ENCODE measurements around the gene MYO7B. TPM values are rescaled to one million over a fixed set of nuclear protein-coding genes. Genes with fewer than 3 reads are reported as not detected.

Gene MYO7B
- total and polyA plus RNA-seq, 2 donors (not counting 1 experiment from before 2014, with no cell fraction given) = under 0.01 TPM; not detected in 1

DNA sequence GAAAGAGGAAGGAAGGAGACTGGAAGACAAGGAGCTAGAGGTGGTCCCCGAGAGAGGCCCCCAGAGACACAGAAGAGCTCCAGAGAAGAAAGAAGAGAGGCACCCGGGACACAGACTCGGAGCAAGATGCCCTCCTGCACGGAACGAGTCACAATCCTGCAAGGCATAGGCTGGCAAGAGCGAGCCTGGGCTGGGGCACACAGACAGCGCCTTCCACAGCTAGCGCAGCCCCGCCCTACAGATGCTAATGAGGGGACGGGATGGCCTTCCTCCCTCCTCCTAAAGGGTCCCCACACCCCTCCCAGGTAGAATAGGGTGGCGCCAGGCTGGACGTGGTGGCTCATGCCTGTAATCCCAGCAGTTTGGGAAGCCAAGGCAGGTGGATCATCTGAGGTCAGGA lies 90.7 kb downstream of the MYO7B start:
- Histone ChIP-seq H3K27ac (ENCODE audit: insufficient read depth, low read length) (no peak overlapping the region), H3K4me3 (replicated peaks in 1 of 4; ENCODE audit: control extremely low read depth in 1 of 4, insufficient read depth in 1 of 4, low read depth in 3 of 4, low read length in 4 of 4) (no peak overlapping the region), H2AFZ (ENCODE audit: low read length) (no peak overlapping the region), H3K4me2 (ENCODE audit: extremely low read depth, insufficient read depth, low read length) (no peak overlapping the region), H4K20me1 (ENCODE audit: control insufficient read depth, extremely low read depth, insufficient read depth, low read length) (no peaks in the 10 kb centered on the region), H3K79me2 (ENCODE audit: control insufficient read depth, insufficient read depth, low read length) (no peaks in the 10 kb centered on the region), H3K4me1 (ENCODE audit: control insufficient read depth, extremely low read depth, insufficient read depth, low read length) (no peaks in the 10 kb centered on the region), H3K9me3 (ENCODE audit: control insufficient read depth, insufficient read depth, low read depth, low read length) (no peaks in the 10 kb centered on the region), H3K9ac (ENCODE audit: insufficient read depth, low read length) (no peak overlapping the region), H3K27me3 (ENCODE audit: control insufficient read depth, insufficient read depth, low read length) (no peaks in the 10 kb centered on the region), H3K36me3 (ENCODE audit: control insufficient read depth, insufficient read depth, low read length) (no peaks in the 10 kb centered on the region)
- DNase-seq (ENCODE audit: low read depth in 2 of 2) = no peak
- TF ChIP-seq, protein P1, sequence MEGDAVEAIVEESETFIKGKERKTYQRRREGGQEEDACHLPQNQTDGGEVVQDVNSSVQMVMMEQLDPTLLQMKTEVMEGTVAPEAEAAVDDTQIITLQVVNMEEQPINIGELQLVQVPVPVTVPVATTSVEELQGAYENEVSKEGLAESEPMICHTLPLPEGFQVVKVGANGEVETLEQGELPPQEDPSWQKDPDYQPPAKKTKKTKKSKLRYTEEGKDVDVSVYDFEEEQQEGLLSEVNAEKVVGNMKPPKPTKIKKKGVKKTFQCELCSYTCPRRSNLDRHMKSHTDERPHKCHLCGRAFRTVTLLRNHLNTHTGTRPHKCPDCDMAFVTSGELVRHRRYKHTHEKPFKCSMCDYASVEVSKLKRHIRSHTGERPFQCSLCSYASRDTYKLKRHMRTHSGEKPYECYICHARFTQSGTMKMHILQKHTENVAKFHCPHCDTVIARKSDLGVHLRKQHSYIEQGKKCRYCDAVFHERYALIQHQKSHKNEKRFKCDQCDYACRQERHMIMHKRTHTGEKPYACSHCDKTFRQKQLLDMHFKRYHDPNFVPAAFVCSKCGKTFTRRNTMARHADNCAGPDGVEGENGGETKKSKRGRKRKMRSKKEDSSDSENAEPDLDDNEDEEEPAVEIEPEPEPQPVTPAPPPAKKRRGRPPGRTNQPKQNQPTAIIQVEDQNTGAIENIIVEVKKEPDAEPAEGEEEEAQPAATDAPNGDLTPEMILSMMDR (conservative IDR thresholded peaks at IDR 0.05 in 1 of 2, IDR thresholded peaks at IDR 0.05 in 1 of 2; ENCODE audit: low read depth in 1 of 2, low read length in 2 of 2) = no peak
- TF ChIP-seq EZH2 (IDR thresholded peaks at IDR 0.05; ENCODE audit: low read length, missing control alignments) = no peak

DNA sequence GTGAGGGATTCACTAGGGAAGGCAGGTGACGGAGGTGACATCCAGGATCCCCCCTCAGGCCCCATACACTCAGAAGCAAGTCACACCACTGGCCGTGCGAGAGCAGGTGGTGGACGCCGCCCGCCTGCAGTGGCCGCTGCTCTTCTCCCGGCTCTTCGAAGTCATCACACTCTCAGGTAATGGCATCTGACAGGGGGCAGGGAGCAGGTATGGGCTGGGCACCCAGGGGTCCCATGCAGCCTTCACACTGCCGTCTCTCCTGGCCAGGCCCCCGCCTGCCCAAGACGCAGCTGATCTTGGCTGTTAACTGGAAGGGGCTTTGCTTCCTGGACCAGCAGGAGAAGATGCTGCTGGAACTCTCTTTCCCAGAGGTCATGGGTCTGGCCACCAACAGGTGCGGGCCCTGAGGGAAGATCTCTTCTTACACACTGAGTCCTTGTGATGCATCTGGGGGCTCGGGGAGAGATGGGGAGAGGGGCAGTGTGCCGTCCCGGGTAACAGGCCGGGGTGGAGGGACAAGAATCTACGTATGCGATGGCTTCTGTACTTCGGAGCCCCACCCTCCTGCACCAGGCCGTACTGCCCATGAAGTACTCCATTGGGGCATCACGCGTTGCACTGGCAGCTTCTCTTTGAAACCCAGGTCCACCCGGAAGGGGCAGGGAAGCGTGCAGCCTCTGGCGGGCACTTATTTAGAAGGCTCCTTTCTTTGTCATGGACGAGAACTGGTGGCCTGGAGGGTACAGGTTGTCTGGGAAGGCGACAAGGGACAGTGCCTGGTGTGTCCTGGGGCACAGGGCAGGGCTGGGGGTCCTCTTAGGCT lies 91.6 kb downstream of the MYO7B start:
- no peaks in the 10 kb centered on the region for H3K36me3 ChIP-seq (ENCODE audit: control insufficient read depth, insufficient read depth, low read length)
- H4K20me1 ChIP-seq (ENCODE audit: control insufficient read depth, extremely low read depth, insufficient read depth, low read length) = no peaks in the 10 kb centered on the region
- no peak overlapping the region for H2AFZ ChIP-seq (ENCODE audit: low read length)
- DNase-seq (ENCODE audit: low read depth in 2 of 2) = no peak
- H3K9me3 ChIP-seq (ENCODE audit: control insufficient read depth, insufficient read depth, low read depth, low read length) = no peaks in the 10 kb centered on the region
- H3K9ac ChIP-seq (ENCODE audit: insufficient read depth, low read length) = no peak overlapping the region
- H3K4me1 ChIP-seq (ENCODE audit: control insufficient read depth, extremely low read depth, insufficient read depth, low read length) = no peaks in the 10 kb centered on the region
- no peaks in the 10 kb centered on the region for H3K27me3 ChIP-seq (ENCODE audit: control insufficient read depth, insufficient read depth, low read length)
- no peak overlapping the region for H3K4me3 ChIP-seq (replicated peaks in 1 of 4; ENCODE audit: control extremely low read depth in 1 of 4, insufficient read depth in 1 of 4, low read depth in 3 of 4, low read length in 4 of 4)
- TF ChIP-seq, protein P1 (conservative IDR thresholded peaks at IDR 0.05 in 1 of 2, IDR thresholded peaks at IDR 0.05 in 1 of 2; ENCODE audit: low read depth in 1 of 2, low read length in 2 of 2) = no peak
- TF ChIP-seq EZH2 (IDR thresholded peaks at IDR 0.05; ENCODE audit: low read length, missing control alignments) = no peak
- H3K79me2 ChIP-seq (ENCODE audit: control insufficient read depth, insufficient read depth, low read length) = no peaks in the 10 kb centered on the region
- no peak overlapping the region for H3K27ac ChIP-seq (ENCODE audit: insufficient read depth, low read length)
- H3K4me2 ChIP-seq (ENCODE audit: extremely low read depth, insufficient read depth, low read length) = no peak overlapping the region

DNA sequence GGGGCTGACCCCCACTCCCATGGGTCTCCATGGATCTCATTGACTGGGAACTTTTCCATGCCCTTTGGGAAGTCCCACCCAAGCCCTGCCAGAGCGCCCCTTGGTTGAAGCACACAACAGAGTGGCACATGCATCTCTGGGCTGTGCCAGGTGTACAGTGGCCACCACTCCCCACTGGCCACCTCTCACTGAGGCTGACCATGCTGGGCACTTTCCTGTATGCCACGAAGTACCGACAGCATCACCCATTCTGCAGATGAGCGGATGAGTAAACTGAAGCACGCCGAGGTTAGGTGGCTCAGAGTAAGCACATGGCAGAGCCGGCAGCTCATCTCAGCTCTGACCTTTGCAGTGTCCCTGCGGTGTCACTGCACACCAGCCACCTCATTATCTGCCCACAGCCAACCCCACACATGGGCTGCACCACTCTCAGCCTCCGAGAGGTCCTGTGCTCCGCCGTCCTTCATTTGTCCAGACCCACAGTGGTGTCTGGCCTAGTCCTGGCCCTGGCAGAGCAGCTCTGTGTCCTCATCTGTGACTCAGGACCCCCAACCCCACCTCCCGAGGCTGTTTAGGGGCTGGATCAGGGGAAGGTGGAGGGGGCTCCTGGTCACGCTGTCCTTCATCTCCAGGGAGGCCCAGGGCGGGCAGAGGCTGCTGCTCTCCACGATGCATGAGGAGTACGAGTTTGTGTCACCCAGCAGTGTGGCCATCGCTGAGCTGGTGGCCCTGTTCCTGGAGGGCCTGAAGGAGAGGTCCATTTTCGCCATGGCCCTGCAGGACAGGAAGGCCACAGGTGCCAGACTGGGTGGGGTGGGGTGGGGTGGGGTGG lies 92.5 kb downstream of the MYO7B start:
- H4K20me1 ChIP-seq (ENCODE audit: control insufficient read depth, extremely low read depth, insufficient read depth, low read length) = no peaks in the 10 kb centered on the region
- no peak overlapping the region for H3K4me2 ChIP-seq (ENCODE audit: extremely low read depth, insufficient read depth, low read length)
- TF ChIP-seq EZH2 (IDR thresholded peaks at IDR 0.05; ENCODE audit: low read length, missing control alignments) = no peak
- TF ChIP-seq, protein P1 (conservative IDR thresholded peaks at IDR 0.05 in 1 of 2, IDR thresholded peaks at IDR 0.05 in 1 of 2; ENCODE audit: low read depth in 1 of 2, low read length in 2 of 2) = no peak
- no peaks in the 10 kb centered on the region for H3K79me2 ChIP-seq (ENCODE audit: control insufficient read depth, insufficient read depth, low read length)
- no peak overlapping the region for H2AFZ ChIP-seq (ENCODE audit: low read length)
- H3K9ac ChIP-seq (ENCODE audit: insufficient read depth, low read length) = no peak overlapping the region
- H3K4me1 ChIP-seq (ENCODE audit: control insufficient read depth, extremely low read depth, insufficient read depth, low read length) = no peaks in the 10 kb centered on the region
- no peaks in the 10 kb centered on the region for H3K27me3 ChIP-seq (ENCODE audit: control insufficient read depth, insufficient read depth, low read length)
- no peak for DNase-seq (ENCODE audit: low read depth in 2 of 2)
- H3K4me3 ChIP-seq (replicated peaks in 1 of 4; ENCODE audit: control extremely low read depth in 1 of 4, insufficient read depth in 1 of 4, low read depth in 3 of 4, low read length in 4 of 4) = no peak overlapping the region
- no peak overlapping the region for H3K27ac ChIP-seq (ENCODE audit: insufficient read depth, low read length)
- H3K9me3 ChIP-seq (ENCODE audit: control insufficient read depth, insufficient read depth, low read depth, low read length) = no peaks in the 10 kb centered on the region
- no peaks in the 10 kb centered on the region for H3K36me3 ChIP-seq (ENCODE audit: control insufficient read depth, insufficient read depth, low read length)
